ENCODE data around the gene PAAF1. TPM values are rescaled to one million over a fixed set of nuclear protein-coding genes. Genes with fewer than 3 reads are reported as not detected.

The PAAF1 gene
- total RNA-seq, 4 donors from 2014 or later: 0.37 to 10.5 (median 6.4) TPM

DNA sequence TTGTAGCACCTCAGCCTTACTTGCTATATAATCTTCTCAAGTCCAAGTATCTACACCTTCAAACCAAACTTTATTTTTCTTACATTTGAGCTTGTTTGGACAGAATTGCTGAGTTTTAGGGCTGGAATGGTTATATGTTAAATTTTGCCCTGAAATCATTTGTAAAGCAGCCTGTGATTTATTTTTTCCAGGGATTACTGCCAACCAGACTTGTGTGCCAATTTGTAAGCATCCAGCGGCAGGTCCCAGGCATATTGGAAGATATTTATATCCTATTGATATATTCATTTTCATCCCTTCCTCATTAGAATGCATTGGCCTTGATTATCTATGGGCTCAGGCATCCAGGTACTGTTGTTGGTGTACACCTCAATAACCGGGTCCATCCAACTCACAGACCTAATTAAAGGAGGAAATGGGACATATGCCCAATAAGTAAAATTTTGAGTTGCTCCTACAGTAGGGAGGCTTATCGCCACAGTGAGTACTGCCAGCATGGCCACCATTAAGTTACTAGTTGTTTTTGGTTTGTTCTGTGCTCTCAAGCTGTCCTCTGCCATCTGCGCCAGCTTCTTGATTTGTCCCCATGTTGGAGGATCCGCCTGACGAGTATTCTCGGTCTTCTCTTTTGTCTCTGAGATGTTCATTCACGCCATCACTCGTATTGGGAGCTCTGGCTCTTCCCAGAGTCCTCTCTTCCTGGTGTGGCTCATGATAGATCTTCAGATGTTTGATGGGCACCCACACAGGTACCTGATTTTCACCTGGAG lies 64.2 kb downstream of the PAAF1 start:
- in situ Hi-C loops (cut with MboI; ENCODE audit: low pct_ligation_motif_present in 1 of 4, low pct_unique_long_range_greater_than_20kb in 1 of 4, low sequenced_read_pairs in 3 of 4) (no loop called here), intact Hi-C loops (cut with DNase I; ENCODE audit: low total_unique reads) (no loop called here)
- TF ChIP-seq POLR2A (IDR thresholded peaks at IDR 0.05): no peak
- TF ChIP-seq POLR2AphosphoS5 (IDR thresholded peaks at IDR 0.05): no peak
- TF ChIP-seq, protein P1, sequence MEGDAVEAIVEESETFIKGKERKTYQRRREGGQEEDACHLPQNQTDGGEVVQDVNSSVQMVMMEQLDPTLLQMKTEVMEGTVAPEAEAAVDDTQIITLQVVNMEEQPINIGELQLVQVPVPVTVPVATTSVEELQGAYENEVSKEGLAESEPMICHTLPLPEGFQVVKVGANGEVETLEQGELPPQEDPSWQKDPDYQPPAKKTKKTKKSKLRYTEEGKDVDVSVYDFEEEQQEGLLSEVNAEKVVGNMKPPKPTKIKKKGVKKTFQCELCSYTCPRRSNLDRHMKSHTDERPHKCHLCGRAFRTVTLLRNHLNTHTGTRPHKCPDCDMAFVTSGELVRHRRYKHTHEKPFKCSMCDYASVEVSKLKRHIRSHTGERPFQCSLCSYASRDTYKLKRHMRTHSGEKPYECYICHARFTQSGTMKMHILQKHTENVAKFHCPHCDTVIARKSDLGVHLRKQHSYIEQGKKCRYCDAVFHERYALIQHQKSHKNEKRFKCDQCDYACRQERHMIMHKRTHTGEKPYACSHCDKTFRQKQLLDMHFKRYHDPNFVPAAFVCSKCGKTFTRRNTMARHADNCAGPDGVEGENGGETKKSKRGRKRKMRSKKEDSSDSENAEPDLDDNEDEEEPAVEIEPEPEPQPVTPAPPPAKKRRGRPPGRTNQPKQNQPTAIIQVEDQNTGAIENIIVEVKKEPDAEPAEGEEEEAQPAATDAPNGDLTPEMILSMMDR (IDR thresholded peaks at IDR 0.05): no peak
- no peak for TF ChIP-seq EP300 (IDR thresholded peaks at IDR 0.05; ENCODE audit: low read depth)
- no peak for DNase-seq
- WGBS, 2 donors (ENCODE audit: low coverage in 1 of 2): 91 to 94% methylated on average over 7 to 9 of the region's 9 CpGs
- Histone ChIP-seq H3K9me3 (peaks cover 4 to 5% of the 10 kb centered on the region in 2 donors), H3K4me1 (peaks cover 0 to 13% (median 4%) of the 10 kb centered on the region in 4 donors), H3K36me3 (no peaks in the 10 kb centered on the region), H3K4me3 (no peak overlapping the region), H3K27me3 (no peaks in the 10 kb centered on the region), H3K27ac (no peak overlapping the region)

DNA sequence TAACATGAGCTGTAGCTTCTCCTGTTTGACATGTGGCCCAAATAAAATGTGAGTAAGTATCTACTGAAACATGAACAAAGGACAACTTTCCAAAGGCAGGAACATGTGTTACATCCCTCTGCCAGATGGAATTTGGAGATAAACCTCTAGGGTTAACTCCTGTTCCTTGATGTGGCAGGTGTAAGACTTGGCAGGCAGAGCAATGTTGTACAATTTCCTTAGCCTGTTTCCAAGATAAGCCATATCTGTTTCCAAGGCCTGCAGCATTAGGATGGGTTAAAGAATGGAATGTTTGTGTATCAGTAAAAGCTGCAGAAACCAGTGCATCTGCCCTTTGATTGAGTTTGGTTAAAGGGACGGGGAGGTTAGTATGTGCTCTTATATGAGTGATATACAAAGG lies 65.2 kb downstream of the PAAF1 start:
- TF ChIP-seq EP300 (IDR thresholded peaks at IDR 0.05; ENCODE audit: low read depth): no peak
- TF ChIP-seq POLR2AphosphoS5 (IDR thresholded peaks at IDR 0.05): no peak
- TF ChIP-seq POLR2A (IDR thresholded peaks at IDR 0.05): no peak
- TF ChIP-seq, protein P1 (IDR thresholded peaks at IDR 0.05): no peak
- intact Hi-C loops (cut with DNase I; ENCODE audit: low total_unique reads): no loop called here
- in situ Hi-C loops (cut with MboI; ENCODE audit: low pct_ligation_motif_present in 1 of 4, low pct_unique_long_range_greater_than_20kb in 1 of 4, low sequenced_read_pairs in 3 of 4): no loop called here
- no peaks in the 10 kb centered on the region for H3K27me3 ChIP-seq
- 60 to 72% methylated on average over 1 of the region's 1 CpG for WGBS, 2 donors (ENCODE audit: low coverage in 1 of 2)
- no peak overlapping the region for H3K27ac ChIP-seq
- H3K36me3 ChIP-seq: no peaks in the 10 kb centered on the region
- peaks cover 4 to 5% of the 10 kb centered on the region in 2 donors for H3K9me3 ChIP-seq
- no peak overlapping the region for H3K4me3 ChIP-seq
- DNase-seq: no peak
- H3K4me1 ChIP-seq: peaks cover 0 to 13% (median 4%) of the 10 kb centered on the region in 4 donors

DNA sequence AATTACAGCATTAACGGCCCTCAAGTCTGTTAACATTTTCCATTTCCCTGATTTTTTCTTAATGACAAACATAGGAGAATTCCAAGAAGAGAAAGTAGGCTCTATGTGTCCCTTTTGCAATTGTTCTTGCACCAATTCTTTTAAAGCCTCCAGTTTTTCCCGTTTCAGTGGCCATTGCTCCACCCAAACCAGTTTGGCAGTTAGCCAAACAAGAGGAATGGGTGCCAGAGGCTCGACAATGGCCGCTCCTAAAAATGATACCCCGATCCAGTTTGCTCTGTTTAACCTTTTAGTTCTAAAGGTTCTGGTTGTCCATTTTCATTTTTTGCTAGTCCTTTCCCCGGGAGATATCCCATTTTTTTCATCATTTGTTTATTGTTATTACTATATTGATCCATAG lies 67.3 kb downstream of the PAAF1 start:
- H3K4me1 ChIP-seq: peaks cover 0 to 13% (median 4%) of the 10 kb centered on the region in 4 donors
- DNase-seq: no peak
- H3K9me3 ChIP-seq: peaks cover 0 to 4% of the 10 kb centered on the region in 2 donors
- H3K36me3 ChIP-seq: no peaks in the 10 kb centered on the region
- no peak overlapping the region for H3K4me3 ChIP-seq
- in situ Hi-C loops (cut with MboI; ENCODE audit: low pct_ligation_motif_present in 1 of 4, low pct_unique_long_range_greater_than_20kb in 1 of 4, low sequenced_read_pairs in 3 of 4): no loop called here
- WGBS, 2 donors (ENCODE audit: low coverage in 1 of 2): 68 to 70% methylated on average over 6 of the region's 6 CpGs
- no peak overlapping the region for H3K27ac ChIP-seq
- no peak for TF ChIP-seq POLR2AphosphoS5 (IDR thresholded peaks at IDR 0.05)
- no peak for TF ChIP-seq EP300 (IDR thresholded peaks at IDR 0.05; ENCODE audit: low read depth)
- H3K27me3 ChIP-seq: no peaks in the 10 kb centered on the region
- intact Hi-C loops (cut with DNase I; ENCODE audit: low total_unique reads): no loop called here

DNA sequence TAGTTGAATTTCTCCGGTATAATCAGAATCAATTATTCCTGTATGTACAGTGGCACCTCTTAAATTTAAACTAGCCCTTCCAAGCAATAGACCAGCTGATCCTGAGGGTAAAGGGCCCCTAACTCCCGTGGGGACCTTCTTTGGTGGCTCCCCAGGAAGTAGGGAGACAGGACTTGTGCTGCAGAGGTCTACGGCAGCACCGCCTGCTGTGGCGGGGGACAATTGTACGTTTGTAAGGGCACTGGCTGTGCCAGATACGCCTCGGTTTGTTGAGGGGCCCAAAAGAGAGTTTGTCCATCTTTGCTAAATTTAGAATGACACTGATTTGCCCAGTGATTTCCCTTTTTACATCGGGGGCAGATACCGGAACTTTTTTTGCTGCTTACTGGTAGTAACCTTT lies 68.1 kb downstream of the PAAF1 start:
- no peaks in the 10 kb centered on the region for H3K27me3 ChIP-seq
- H3K27ac ChIP-seq: no peak overlapping the region
- DNase-seq: no peak
- peaks cover 0 to 13% (median 4%) of the 10 kb centered on the region in 4 donors for H3K4me1 ChIP-seq
- TF ChIP-seq POLR2A (IDR thresholded peaks at IDR 0.05) (no peak), EP300 (IDR thresholded peaks at IDR 0.05; ENCODE audit: low read depth) (no peak), POLR2AphosphoS5 (IDR thresholded peaks at IDR 0.05) (no peak)
- TF ChIP-seq, protein P1 (IDR thresholded peaks at IDR 0.05): no peak
- 54 to 62% methylated on average over 4 to 10 of the region's 10 CpGs for WGBS, 2 donors (ENCODE audit: low coverage in 1 of 2)
- no peak overlapping the region for H3K4me3 ChIP-seq
- intact Hi-C loops (cut with DNase I; ENCODE audit: low total_unique reads) (no loop called here), in situ Hi-C loops (cut with MboI; ENCODE audit: low pct_ligation_motif_present in 1 of 4, low pct_unique_long_range_greater_than_20kb in 1 of 4, low sequenced_read_pairs in 3 of 4) (no loop called here)
- H3K9me3 ChIP-seq: no peaks in the 10 kb centered on the region
- no peaks in the 10 kb centered on the region for H3K36me3 ChIP-seq

Data from transverse colon (tissue), 4 donors.